Glutamatergic neuron (in vitro differentiated cells): ENCODE data around the gene SERPINE1. TPM values are rescaled to one million over a fixed set of nuclear protein-coding genes. Genes with fewer than 3 reads are reported as not detected.
A peak's percentile ranks its signal among the peaks of the same experiment; 100 is the strongest.

Experiments used
- DNase-seq: peaks from one replicate; pipeline ENCODE4 v3.0.0; 2022
- H3K27ac Mint-ChIP-seq: one replicate; pipeline ENCODE4 v1.8.0; 2020; ENCODE audit warnings: mild to moderate bottlenecking, mixed read lengths, inconsistent platforms; ENCODE audit not compliant: unreplicated experiment
- H3K27me3 Mint-ChIP-seq: one replicate; pipeline ENCODE4 v1.8.0; 2020; ENCODE audit warnings: mild to moderate bottlenecking, moderate library complexity, mixed read lengths, inconsistent platforms; ENCODE audit not compliant: unreplicated experiment
- H3K36me3 Mint-ChIP-seq: one replicate; pipeline ENCODE4 v1.8.0; 2020; ENCODE audit warnings: mild to moderate bottlenecking, mixed read lengths, inconsistent platforms; ENCODE audit not compliant: unreplicated experiment
- H3K4me1 Mint-ChIP-seq: one replicate; pipeline ENCODE4 v1.8.0; 2020; ENCODE audit warnings: mild to moderate bottlenecking, low read depth, mixed read lengths, inconsistent platforms; ENCODE audit not compliant: unreplicated experiment
- H3K4me3 Mint-ChIP-seq: one replicate; pipeline ENCODE4 v1.8.0; 2020; ENCODE audit warnings: mild to moderate bottlenecking, mixed read lengths, inconsistent platforms; ENCODE audit not compliant: unreplicated experiment
- H3K9me3 Mint-ChIP-seq: one replicate; pipeline ENCODE4 v1.8.0; 2020; ENCODE audit warnings: mild to moderate bottlenecking, moderate library complexity, mixed read lengths, inconsistent platforms; ENCODE audit not compliant: unreplicated experiment
- total RNA-seq: library from RNA; stranded (reverse); fragmentation: NEBNext Ultra II Directional; extraction: Animal tissue kit (Norgen Biotek cat#: 25700); gene quantifications from one replicate; pipeline ENCODE4 v1.2.1, GENCODE V29; 2021; ENCODE audit not compliant: unreplicated experiment
- TF ChIP-seq, protein P1 (sequence below): fragments of 200-600 bp; sonication (generic); IDR thresholded peaks from one replicate; pipeline ENCODE4 v1.5.0; 2021; ENCODE audit not compliant: partially characterized antibody, unreplicated experiment

The SERPINE1 gene
- total RNA-seq, 1 donor from 2014 or later: not detected

DNA sequence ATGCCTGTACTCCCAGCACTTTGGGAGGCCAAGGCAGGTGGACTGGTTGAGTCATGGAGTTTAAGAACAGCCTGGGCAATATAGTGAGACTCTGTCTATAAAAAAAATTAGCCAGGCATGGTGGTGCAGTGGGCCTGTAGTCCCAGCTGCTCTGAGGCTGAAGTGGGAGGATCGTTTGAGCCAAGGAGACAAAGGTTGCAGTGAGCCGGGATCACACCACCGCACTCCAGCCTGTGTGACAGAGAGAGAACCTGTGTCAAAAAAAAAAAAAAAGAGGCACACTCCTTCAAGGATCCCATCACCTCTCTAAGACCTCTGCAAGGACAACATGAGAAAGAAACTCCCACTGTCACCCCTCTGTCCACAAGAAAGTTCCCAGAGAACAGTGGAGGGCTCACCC is 48.8 kb downstream of the SERPINE1 start:
- H3K36me3 Mint-ChIP-seq: peaks cover 6% of the 10 kb centered on the region
- no peak overlapping the region for H3K27ac Mint-ChIP-seq
- no peak overlapping the region for H3K4me3 Mint-ChIP-seq
- TF ChIP-seq, protein P1, sequence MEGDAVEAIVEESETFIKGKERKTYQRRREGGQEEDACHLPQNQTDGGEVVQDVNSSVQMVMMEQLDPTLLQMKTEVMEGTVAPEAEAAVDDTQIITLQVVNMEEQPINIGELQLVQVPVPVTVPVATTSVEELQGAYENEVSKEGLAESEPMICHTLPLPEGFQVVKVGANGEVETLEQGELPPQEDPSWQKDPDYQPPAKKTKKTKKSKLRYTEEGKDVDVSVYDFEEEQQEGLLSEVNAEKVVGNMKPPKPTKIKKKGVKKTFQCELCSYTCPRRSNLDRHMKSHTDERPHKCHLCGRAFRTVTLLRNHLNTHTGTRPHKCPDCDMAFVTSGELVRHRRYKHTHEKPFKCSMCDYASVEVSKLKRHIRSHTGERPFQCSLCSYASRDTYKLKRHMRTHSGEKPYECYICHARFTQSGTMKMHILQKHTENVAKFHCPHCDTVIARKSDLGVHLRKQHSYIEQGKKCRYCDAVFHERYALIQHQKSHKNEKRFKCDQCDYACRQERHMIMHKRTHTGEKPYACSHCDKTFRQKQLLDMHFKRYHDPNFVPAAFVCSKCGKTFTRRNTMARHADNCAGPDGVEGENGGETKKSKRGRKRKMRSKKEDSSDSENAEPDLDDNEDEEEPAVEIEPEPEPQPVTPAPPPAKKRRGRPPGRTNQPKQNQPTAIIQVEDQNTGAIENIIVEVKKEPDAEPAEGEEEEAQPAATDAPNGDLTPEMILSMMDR: no peak
- no peak for DNase-seq
- peaks cover 3% of the 10 kb centered on the region for H3K9me3 Mint-ChIP-seq
- peaks cover 5% of the 10 kb centered on the region for H3K4me1 Mint-ChIP-seq
- H3K27me3 Mint-ChIP-seq: peaks cover 47% of the 10 kb centered on the region

DNA sequence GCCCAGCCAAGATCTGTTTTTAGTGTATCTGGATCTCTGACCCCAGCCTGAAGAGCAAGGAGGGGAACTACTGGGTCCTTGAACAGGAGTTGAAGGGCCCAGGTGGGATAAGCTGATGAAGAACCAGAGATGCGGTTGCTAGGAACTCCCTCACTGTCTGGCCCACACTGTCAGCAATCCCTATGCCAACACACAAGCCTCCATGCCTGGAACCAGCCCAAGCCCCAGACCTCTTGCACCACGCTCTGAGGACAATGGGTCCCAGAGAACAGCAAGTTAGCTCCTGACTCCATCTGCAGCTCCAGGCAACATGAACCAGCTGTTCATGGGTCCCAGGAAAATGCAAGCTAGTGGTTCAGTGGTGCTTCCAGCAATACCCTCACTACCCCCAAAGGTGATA is 50.7 kb downstream of the SERPINE1 start:
- Mint-ChIP-seq H3K4me3 (no peak overlapping the region), H3K27ac (no peak overlapping the region), H3K4me1 (no peaks in the 10 kb centered on the region), H3K36me3 (peaks cover 6% of the 10 kb centered on the region), H3K27me3 (peaks cover 35% of the 10 kb centered on the region), H3K9me3 (peaks cover 6% of the 10 kb centered on the region)
- DNase-seq: no peak
- TF ChIP-seq, protein P1: no peak

DNA sequence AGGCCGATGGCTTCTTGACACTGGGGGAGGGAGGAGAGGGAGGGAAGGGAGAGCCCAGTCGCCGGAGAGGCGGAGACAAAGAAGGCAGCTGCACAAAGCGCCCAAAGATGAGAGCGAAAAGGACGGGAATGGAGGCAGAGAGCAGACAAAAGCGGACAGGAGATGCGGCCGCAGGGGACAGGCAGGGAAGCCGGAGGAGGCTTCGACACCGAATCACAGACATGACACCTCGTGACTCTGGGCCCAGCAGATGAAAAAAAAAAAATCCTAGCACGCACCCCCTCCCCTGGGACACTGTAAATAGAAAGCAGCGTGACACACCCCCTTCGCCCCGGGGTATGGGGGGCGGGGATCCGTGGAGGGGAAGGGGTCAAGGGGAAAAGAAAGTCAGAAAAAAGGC is 52.2 kb downstream of the SERPINE1 start:
- H3K27me3 Mint-ChIP-seq: peaks cover 27% of the 10 kb centered on the region

DNA sequence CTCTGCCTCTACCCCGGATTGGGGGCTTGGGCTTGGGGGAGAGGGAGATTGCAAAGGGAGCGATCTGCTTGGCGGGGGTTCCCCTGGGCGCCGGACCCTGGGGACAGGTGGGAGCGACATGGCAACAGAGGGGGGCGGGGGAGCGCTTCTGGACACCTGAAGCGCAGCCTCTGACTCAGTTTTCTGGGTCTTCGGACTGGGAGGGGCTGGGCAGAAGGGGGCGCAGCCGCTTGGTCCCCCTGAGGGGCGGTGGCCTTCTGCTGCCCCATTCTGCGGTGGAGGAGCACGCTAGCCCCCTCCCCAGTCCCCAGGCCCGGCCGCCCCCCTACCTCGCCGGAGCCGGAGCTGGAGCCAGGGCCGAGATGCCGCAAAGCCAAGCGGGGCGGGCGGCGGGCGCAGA is 52.8 kb downstream of the SERPINE1 start:
- Mint-ChIP-seq H3K4me1 (no peaks in the 10 kb centered on the region), H3K36me3 (peaks cover 6% of the 10 kb centered on the region), H3K9me3 (peaks cover 4% of the 10 kb centered on the region), H3K27ac (no peak overlapping the region), H3K4me3 (peak overlapping the region; percentile 90), H3K27me3 (peaks cover 26% of the 10 kb centered on the region)
- TF ChIP-seq, protein P1: no peak
- peak; percentile 44 for DNase-seq

More for the DNA sequence above, 52.2 kb downstream of the SERPINE1 start:
- peak; percentile 50 for DNase-seq
- TF ChIP-seq, protein P1: no peak
- Mint-ChIP-seq H3K4me1 (no peaks in the 10 kb centered on the region), H3K9me3 (peaks cover 4% of the 10 kb centered on the region), H3K4me3 (peak overlapping the region; percentile 90), H3K27ac (peak overlapping the region; percentile 88), H3K36me3 (peaks cover 6% of the 10 kb centered on the region)

DNA sequence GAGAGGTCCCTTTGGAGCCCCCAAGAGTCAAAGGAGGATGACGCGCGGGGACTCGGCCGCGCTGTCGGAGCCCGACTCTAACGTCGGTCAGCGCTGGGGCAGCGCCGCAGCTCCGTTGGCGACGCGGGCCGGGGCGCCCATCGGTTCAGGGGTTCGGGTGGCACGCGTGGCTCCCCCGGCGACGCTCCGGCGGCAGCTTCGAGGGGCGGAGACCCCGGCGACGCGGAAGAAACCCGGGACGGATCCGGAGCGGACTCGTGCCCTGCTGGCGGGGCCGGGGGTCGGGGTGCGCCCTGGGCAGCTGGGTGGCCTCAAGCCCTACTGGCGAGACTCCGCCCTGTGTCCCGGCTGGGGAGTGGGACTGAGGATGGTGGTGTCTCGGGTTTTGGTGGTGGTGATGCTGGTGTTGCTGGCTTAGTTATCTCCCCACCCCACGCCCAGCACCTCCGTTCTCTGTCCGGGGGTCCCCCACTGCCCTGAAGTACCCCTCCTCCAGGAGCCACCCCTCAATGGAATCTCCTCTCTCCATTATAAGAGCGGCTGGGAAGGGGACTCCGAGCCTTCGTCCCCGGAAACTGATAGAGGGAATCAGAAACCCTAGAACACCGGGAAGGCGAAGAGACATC is 53.3 kb downstream of the SERPINE1 start, which contains the start of gene NAT16:
NAT16 (minus strand) TSS at position 164 of the 626 bp plus-strand sequence. CDS start 5,486 bp downstream, outside the sequence.
- Mint-ChIP-seq H3K4me3 (peak within 1 kb of the TSS; percentile 90), H3K27me3 (peaks cover 23% of the 10 kb centered on the region), H3K27ac (peak within 1 kb of the TSS; percentile 88), H3K4me1 (no peaks in the 10 kb centered on the region), H3K36me3 (peaks cover 2% of the 10 kb centered on the region), H3K9me3 (peaks cover 3% of the 10 kb centered on the region)
- TF ChIP-seq, protein P1: no peak
- peak; percentile 55 for DNase-seq
